PC-9 (cell line): ENCODE measurements around the gene AHDC1. TPM values are rescaled to one million over a fixed set of nuclear protein-coding genes. Genes with fewer than 3 reads are reported as not detected.

ENCODE experiments used
- BruUV-seq: library from RNA; stranded (reverse); fragments of 400-500 nt; replicated peaks from 2 replicates; lab custom pipeline; 2021; lab: Mats Ljungman, UMichigan
- CTCF ChIA-PET: fragments of 300-600 bp; sonication (Branson Sonifier 250); formaldehyde crosslinking; loops from one replicate; lab custom pipeline; 2022; ENCODE audit warnings: antibody characterized with exemption; lab: Charles Lee
- POLR2A ChIA-PET: fragments of 300-600 bp; sonication (Branson Sonifier 250); formaldehyde crosslinking; loops from one replicate; lab custom pipeline; 2022; ENCODE audit warnings: antibody characterized with exemption; ENCODE audit not compliant: unreplicated experiment; lab: Charles Lee
- DNase-seq, 2 experiments: peaks; one replicate each; pipeline versions ENCODE4 v3.0.0 to v3.0.0-alpha.2; 2015 to 2022; ENCODE audit warnings: mixed read lengths in 1 of 2
- H2AFZ ChIP-seq: fragments of 200-600 bp; sonication (generic); 2 replicates; pipeline ENCODE4 v1.8.1; 2017; ENCODE audit warnings: antibody characterized with exemption
- H3F3A ChIP-seq: fragments of 200-600 bp; sonication (generic); 2 replicates; pipeline ENCODE4 v1.8.1; 2017; ENCODE audit warnings: antibody characterized with exemption, mild to moderate bottlenecking, low read depth; ENCODE audit not compliant: insufficient read depth
- H3K27ac ChIP-seq: fragments of 200-600 bp; sonication (generic); 2 replicates; pipeline ENCODE4 v1.6.1; 2016; ENCODE audit warnings: mixed run types
- H3K27me3 ChIP-seq: fragments of 200-600 bp; sonication (generic); 2 replicates; pipeline ENCODE4 v1.6.1; 2016; ENCODE audit warnings: low read depth, mixed run types; ENCODE audit not compliant: insufficient read depth
- H3K36me3 ChIP-seq: fragments of 200-600 bp; sonication (generic); 2 replicates; pipeline ENCODE4 v1.6.1; 2016; ENCODE audit warnings: low read depth, mixed run types
- H3K4me1 ChIP-seq: fragments of 200-600 bp; sonication (generic); replicated peaks from 2 replicates; pipeline ENCODE4 v1.6.1; 2016; ENCODE audit warnings: mixed run types; ENCODE audit not compliant: insufficient read depth
- H3K4me2 ChIP-seq: fragments of 200-600 bp; sonication (generic); 2 replicates; pipeline ENCODE4 v1.6.1; 2017; ENCODE audit warnings: mixed run types
- H3K4me3 ChIP-seq: fragments of 200-600 bp; sonication (generic); 2 replicates; pipeline ENCODE4 v1.6.1; 2016; ENCODE audit warnings: mixed run types
- H3K79me2 ChIP-seq: fragments of 200-600 bp; sonication (generic); 2 replicates; pipeline ENCODE4 v1.6.1; 2017; ENCODE audit warnings: low read depth, mixed run types
- H3K9me2 ChIP-seq: fragments of 200-600 bp; sonication (generic); 2 replicates; pipeline ENCODE4 v1.8.1; 2017; ENCODE audit warnings: mild to moderate bottlenecking; ENCODE audit not compliant: insufficient read depth
- H3K9me3 ChIP-seq: fragments of 200-600 bp; sonication (generic); 2 replicates; pipeline ENCODE4 v1.8.1; 2016; ENCODE audit warnings: low read depth; ENCODE audit not compliant: insufficient read depth
- H4K20me1 ChIP-seq: fragments of 200-600 bp; sonication (generic); 2 replicates; pipeline ENCODE4 v1.8.1; 2017; ENCODE audit not compliant: insufficient read depth
- EZH2 ChIP-seq: fragments of 200-600 bp; sonication (generic); IDR thresholded peaks from 2 replicates; pipeline ENCODE4 v1.8.0; 2017; ENCODE audit warnings: antibody characterized with exemption, low read depth
- intact Hi-C: fragments of 100-400 bp; cut with micrococcal nuclease; formaldehyde crosslinking; loops from one replicate; pipeline ENCODE4 v1.10.0; 2022; ENCODE audit not compliant: unreplicated experiment
- total RNA-seq: library from RNA; stranded (reverse); gene quantifications from 2 replicates; pipeline ENCODE4 v1.2.3, GENCODE V29; 2021
- TF ChIP-seq, protein P1 (sequence below): fragments of 200-600 bp; sonication (generic); conservative IDR thresholded peaks from 2 replicates; pipeline ENCODE4 v1.6.1; 2017; ENCODE audit warnings: mixed run types, antibody characterized with exemption, mild to moderate bottlenecking, moderate library complexity

Gene AHDC1
- total RNA-seq, 1 experiment from 2014 or later, result 48.8 TPM

DNA sequence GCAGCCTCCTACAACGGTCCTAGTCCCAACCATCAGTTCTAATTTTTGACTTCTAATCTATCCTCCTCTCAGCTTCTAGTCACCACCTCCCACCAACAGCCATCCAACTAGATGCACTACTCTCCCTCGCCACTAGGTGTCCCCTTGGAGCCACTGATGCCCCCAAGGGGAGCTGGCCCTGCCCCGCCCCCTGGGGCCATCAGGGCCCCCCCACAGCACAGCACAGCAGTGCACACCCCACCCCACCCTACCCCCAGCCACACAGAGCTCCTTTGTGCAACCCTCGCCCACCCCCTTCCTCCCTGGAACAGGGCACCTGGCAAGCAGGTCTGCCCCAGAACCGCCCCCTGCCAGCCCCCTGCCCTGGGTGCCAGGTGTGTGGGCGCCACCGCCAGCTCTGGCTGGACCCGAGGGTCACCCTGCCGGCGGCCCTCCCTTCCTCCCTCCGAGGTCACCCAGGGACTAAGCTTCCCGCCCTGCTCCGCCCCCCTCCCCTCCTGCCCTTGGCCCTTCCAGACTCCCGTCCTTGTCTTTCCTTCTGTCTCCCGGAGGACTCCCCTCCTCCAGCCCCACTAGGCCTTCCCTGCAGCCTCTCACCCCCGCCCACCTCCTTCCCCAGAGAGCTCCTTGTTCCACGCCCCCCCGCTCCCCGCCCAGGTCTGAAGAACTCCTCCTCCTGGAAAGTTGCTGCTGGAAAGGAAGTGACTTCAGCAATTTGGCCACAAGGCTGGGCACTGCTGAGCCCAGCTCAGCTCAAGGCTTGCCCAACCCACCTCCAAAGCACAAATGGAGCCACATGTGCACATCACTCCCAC lies 47.0 kb downstream of the AHDC1 start:
- H3K4me2 ChIP-seq, result peak overlapping the region; percentile 65
- H4K20me1 ChIP-seq, result no peaks in the 10 kb centered on the region
- peak; percentile 84 to 94 for DNase-seq
- no TSS peak for BruUV-seq
- H3K9me3 ChIP-seq, result no peaks in the 10 kb centered on the region
- no peak overlapping the region for H2AFZ ChIP-seq
- H3K36me3 ChIP-seq, result no peaks in the 10 kb centered on the region
- CTCF ChIA-PET, result interaction anchor here (0.5 to 3.3 kb wide), 29 partner anchors 8 to 166 kb away, joined by 3 to 37 read pairs (median 4); partner anchors contain the start of genes AHDC1, IFI6 and WASF2
- H3K4me1 ChIP-seq, result peaks cover 22% of the 10 kb centered on the region
- POLR2A ChIA-PET, result interaction anchor here (0.5 to 1.6 kb wide), 18 partner anchors 8 to 690 kb away, joined by 3 to 20 read pairs (median 6); partner anchors contain the start of gene AHDC1
- intact Hi-C loops, result loop anchor here (1.0 to 5.0 kb wide), 7 partner anchors 11 to 160 kb away; partner anchors contain the start of gene WASF2
- H3K27me3 ChIP-seq, result no peaks in the 10 kb centered on the region
- H3K9me2 ChIP-seq, result no peaks in the 10 kb centered on the region
- TF ChIP-seq, protein P1, sequence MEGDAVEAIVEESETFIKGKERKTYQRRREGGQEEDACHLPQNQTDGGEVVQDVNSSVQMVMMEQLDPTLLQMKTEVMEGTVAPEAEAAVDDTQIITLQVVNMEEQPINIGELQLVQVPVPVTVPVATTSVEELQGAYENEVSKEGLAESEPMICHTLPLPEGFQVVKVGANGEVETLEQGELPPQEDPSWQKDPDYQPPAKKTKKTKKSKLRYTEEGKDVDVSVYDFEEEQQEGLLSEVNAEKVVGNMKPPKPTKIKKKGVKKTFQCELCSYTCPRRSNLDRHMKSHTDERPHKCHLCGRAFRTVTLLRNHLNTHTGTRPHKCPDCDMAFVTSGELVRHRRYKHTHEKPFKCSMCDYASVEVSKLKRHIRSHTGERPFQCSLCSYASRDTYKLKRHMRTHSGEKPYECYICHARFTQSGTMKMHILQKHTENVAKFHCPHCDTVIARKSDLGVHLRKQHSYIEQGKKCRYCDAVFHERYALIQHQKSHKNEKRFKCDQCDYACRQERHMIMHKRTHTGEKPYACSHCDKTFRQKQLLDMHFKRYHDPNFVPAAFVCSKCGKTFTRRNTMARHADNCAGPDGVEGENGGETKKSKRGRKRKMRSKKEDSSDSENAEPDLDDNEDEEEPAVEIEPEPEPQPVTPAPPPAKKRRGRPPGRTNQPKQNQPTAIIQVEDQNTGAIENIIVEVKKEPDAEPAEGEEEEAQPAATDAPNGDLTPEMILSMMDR, result peak; percentile 91
- no peak for TF ChIP-seq EZH2
- peaks cover 23% of the 10 kb centered on the region for H3F3A ChIP-seq
- H3K79me2 ChIP-seq, result no peaks in the 10 kb centered on the region
- H3K27ac ChIP-seq, result peak overlapping the region; percentile 88
- H3K4me3 ChIP-seq, result peak overlapping the region; percentile 29; the same call in 1 of the 2 replicates

DNA sequence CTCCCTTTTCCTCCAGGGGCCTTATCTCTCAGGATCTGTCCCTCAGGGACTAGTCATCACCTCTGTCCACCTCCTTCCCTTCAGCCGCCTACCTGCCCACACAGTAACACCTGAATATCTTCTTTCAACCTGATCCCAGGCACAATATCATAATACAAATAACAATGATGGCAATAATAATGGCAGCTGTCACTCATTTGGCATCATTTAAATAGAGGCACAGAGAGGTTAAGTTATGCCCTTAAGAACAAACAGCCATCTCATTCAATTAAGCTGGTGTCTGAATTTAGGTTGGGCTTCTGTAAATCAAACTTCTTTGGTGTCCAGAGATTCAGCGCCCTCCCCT lies 47.5 kb downstream of the AHDC1 start:
- peaks cover 23% of the 10 kb centered on the region for H3F3A ChIP-seq
- POLR2A ChIA-PET, result interaction anchor here (0.6 to 1.4 kb wide), 6 partner anchors 12 to 230 kb away, joined by 3 to 13 read pairs (median 4); partner anchors contain the start of gene AHDC1
- no peaks in the 10 kb centered on the region for H4K20me1 ChIP-seq
- no peaks in the 10 kb centered on the region for H3K27me3 ChIP-seq
- no peak for TF ChIP-seq EZH2
- TF ChIP-seq, protein P1, result no peak
- no peak overlapping the region for H3K4me3 ChIP-seq
- H3K79me2 ChIP-seq, result no peaks in the 10 kb centered on the region
- BruUV-seq, result no TSS peak
- no peaks in the 10 kb centered on the region for H3K9me2 ChIP-seq
- peak overlapping the region; percentile 65; the same call in 1 of the 2 replicates for H3K4me2 ChIP-seq
- CTCF ChIA-PET, result interaction anchor here (0.7 to 3.3 kb wide), 17 partner anchors 9 to 153 kb away, joined by 3 to 37 read pairs (median 4); partner anchors contain the start of genes AHDC1, IFI6 and WASF2
- peak overlapping the region; percentile 88; the same call in 1 of the 2 replicates for H3K27ac ChIP-seq
- H3K36me3 ChIP-seq, result no peaks in the 10 kb centered on the region
- H2AFZ ChIP-seq, result no peak overlapping the region
- H3K4me1 ChIP-seq, result peaks cover 22% of the 10 kb centered on the region
- intact Hi-C loops, result loop anchor here (2.0 to 5.0 kb wide), 2 partner anchors 66 to 159 kb away; partner anchors contain the start of gene WASF2
- DNase-seq, result no peak
- H3K9me3 ChIP-seq, result no peaks in the 10 kb centered on the region

DNA sequence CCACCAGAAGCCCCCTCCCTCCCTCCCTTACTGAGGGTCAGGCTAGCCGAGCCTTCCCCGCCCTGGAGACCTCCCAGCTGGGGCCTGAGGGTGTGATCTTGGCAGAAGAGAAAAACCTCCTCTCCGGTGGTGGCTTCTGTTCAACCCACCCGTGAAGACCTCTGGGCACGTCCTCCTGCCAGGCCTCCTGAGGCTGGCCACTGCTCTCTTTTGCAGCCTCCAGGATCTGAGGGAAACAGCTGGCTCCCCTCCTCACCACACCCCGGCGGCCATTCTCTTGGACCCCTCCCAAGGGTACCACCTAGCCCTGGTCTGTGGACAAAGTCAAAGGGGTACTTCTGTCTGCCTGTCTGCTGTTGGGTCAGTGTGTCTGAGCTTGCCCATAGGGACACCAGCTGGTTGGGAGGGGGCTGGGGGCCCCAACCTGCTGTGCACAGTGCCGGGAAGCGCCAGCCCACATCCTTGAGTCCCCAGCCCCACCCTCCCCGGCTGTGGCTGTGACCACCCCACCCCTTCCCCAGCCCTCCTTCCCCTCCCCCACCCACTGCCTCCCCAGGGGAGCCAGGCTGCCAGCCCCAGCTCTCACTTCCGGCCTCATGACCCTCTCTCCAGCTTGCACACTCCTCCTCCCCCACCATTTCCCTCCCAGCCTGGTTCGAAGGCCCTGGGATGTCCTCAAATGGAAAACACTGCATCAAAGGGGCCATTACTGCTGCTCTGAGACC lies 48.1 kb downstream of the AHDC1 start:
- Histone ChIP-seq H3K4me3 (no peak overlapping the region), H2AFZ (no peak overlapping the region), H3K36me3 (no peaks in the 10 kb centered on the region), H3F3A (peaks cover 23% of the 10 kb centered on the region), H3K27ac (0 out of 2 replicates have a peak overlapping the region, but pooled peaks have one; percentile 88), H3K9me3 (no peaks in the 10 kb centered on the region), H3K79me2 (no peaks in the 10 kb centered on the region), H3K4me1 (peaks cover 22% of the 10 kb centered on the region), H3K27me3 (no peaks in the 10 kb centered on the region), H4K20me1 (no peaks in the 10 kb centered on the region), H3K9me2 (no peaks in the 10 kb centered on the region), H3K4me2 (peak overlapping the region; percentile 65; the same call in 1 of the 2 replicates)
- TF ChIP-seq EZH2, result no peak
- TF ChIP-seq, protein P1, result no peak
- CTCF ChIA-PET, result interaction anchor here (0.8 to 3.3 kb wide), 12 partner anchors 9 to 116 kb away, joined by 3 to 37 read pairs (median 6); partner anchors contain the start of genes AHDC1 and IFI6
- BruUV-seq, result no TSS peak
- intact Hi-C loops, result loop anchor here (2.0 to 5.0 kb wide), 2 partner anchors 65 to 159 kb away; partner anchors contain the start of gene WASF2
- POLR2A ChIA-PET, result interaction anchor here (0.7 kb wide), 1 partner anchor 229 kb away, joined by 4 read pairs; no protein-coding TSS in a partner anchor
- DNase-seq, result no peak
